HG03439 (cell line): Measurements from ENCODE around the gene RPS2.
"Not testable (repeated sequence)": the region's sequence is repeated elsewhere in the genome, so short reads cannot be mapped to it uniquely, and the experiment has no call there.

ENCODE experiments used
- ATAC-seq: cut with Tn5 transposase; IDR thresholded peaks from one replicate; pipeline ENCODE4 v1.9.1; 2021; ENCODE audit warnings: mild to moderate bottlenecking, moderate library complexity; ENCODE audit not compliant: unreplicated experiment

Gene RPS2

DNA sequence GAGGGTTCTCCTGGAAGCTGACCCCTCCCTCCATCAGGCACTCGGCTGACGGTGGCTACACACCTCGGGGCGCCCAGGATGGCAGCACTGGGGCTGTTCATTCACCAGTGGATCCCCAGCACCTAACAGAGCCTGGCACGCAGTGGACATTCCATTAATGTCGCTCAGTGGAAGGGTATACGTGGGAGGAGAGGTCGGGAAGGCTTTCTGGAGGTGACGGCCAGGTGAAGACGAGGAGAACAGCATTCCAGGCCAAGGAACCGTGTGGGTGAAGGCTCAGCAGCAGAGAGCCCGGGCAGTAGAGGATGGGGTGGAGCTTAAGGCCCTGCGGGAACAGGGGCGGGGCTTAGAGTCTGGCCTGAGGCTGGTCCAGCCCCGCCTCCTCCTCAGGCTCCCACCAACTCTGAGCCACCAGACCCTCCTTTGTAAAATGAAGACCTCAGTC is 43.9 kb downstream of the RPS2 start:
- ATAC-seq: no peak

GRCh38 chr16:1920122-1920521 is 44.5 kb downstream of the RPS2 start:
- ATAC-seq: not testable (repeated sequence)

- no peak for ATAC-seq
These were observed 45.2 kb downstream of the RPS2 start for GRCh38 chr16:1919327-1919998.

DNA sequence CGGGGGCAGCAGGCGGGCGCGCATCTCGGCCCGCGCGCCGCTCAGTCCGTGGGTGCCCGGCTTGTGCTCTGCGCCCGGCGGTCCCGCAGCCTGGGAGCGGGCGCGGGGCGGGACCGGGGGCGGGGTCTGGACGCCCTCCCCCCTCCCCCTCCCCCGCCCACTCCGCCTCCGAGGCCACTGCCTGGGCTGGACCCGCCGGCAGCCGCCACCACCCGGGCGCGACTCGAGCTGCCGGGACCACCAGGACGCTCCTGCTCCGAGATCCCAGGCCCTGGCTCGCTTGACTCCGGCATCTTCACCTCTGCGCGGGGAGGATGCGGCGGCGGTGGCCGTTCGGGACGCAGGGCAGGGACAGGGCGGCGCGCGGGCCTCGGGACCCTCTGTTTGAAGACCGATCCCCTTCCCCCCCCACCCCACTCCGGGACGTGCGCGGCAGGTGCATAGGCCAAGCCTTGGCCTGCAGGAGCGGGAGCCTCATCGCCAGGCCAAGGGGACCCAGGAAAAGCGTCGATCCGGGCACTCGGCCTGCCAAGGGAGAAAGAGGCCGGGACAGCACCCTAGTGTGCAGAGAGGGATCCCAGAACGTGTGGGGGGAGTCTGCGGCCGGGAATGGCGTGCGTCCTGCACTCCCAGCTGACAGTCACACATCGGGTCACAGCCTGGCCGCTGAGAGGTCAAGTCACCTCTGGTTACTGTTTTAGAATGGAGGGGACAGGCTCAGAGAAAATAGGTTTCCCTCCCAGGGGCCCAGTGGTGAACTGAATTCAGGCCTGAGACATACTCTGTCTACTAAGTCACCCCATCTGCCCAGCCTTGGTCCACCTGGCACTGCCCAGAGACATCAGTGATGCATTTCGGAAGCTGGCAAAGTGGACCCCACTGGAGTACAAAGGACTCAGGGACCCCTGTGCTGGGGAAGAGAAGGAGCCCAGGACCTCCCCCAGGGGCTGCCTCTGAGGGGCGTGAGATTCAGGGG is 46.0 kb downstream of the RPS2 start, which contains the start of gene HS3ST6:
TSS of gene HS3ST6 (minus strand) at position 65 of the 976 bp plus-strand sequence. CDS start 92 bp downstream, outside the sequence.
- ATAC-seq: no peak

- ATAC-seq: no peak
These were observed 46.8 kb downstream of the RPS2 start for GRCh38 chr16:1917665-1918350.

- ATAC-seq: no peak
These were observed 47.5 kb downstream of the RPS2 start for GRCh38 chr16:1917056-1917664.

DNA sequence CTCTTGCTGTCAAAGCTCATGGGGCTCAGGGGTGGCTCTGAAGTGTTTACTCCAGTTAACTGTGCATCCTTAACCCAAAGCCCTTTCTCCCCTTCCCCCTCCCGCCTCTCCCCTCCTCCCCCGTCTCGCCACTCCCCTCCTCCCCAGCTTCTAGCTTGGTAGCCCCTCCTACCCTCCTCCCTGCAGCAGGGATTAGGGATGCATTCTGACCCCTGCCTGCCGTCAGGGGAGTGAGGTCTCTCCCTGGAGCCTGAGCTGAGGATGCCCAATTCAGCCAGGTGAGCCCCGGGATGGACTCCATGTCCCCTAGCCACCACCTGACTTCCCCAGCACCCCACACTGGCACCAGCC is 48.0 kb downstream of the RPS2 start:
- no peak for ATAC-seq

DNA sequence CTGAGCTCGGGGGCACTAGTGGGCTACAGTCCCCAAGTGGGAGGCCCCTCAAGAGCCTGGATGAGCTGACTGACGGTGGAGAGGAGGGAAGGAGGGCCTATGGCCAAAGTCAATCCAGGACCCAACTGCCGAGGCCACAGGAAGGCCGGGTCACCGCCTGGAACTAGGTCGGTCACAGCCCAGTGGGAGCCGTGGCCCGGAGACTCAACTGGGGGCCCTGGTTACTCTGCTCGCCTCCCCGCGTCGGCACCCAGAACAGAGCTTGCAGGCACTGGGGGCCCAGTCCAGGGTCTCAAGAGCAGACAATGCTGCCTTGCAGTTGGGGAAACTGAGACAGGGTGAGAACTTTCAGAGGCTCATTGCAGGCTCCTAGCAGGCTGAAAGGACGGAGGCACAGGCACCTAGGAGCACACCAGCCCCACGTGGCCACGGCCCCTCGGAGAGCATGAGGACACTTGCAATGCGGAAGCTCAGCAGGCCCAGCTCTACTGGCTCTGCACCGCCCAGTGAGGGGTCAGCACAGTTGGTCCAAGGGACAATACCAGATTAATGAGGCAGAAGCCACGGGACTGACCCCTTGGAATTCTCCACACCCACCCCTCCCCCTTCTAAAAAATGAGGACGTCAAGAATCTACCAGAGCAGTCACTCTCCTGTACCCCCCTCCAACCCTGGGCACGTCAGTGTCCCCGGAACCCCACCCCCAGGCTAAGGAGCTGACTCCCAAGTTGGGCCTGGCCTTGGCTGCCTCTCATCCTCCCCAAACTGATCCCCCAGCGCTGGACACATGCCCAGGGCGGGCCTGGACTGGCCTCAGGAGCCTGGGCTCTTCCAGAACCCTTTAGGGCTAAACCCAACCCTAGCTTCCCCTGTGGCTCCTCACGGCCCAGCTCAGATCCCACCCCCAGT is 48.6 kb downstream of the RPS2 start:
- ATAC-seq: no peak

DNA sequence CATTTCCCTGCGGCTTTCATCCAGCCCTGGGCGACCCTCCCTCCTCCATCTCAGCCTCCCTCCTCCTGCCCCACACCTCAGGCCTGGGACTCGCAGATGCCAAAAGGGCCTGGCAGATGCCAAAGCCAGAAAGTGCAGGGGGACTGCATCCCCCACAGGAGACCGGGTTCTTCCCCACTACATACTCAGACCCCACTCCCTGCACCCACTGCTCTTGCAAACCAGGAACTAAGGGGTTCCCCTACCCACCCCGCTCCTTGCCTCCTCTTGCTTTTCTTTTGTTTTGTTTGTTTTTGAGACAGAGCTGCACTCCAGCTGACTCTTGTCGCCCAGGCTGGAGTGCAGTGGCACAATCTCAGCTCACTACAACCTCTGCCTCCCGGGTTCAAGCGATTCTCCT is 49.6 kb downstream of the RPS2 start:
- no peak for ATAC-seq

DNA sequence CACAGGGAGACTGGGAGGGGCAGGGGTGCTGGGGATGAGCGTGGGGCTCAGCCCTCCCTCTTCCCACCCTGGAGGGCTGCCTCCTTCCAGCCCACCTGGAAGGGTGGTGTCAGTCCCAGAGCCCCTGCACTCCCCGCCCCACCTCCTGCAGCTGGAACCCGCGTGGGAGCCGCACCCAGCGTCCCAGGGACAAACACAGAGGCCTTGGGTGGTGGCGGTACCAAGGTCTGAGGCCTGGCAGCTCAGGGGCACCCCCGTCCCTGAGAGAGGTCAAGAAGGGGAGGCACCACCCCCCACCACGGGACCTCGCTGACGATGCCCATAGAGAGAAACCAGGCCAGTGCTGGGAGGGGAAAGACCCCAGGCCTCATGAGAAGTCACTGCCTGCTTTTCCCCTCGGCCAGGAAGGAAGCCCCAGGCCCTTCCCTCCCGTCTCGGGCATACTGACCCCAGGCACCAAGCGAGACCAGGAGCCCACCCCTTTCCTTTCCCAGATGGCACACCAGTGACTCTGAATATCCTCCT is 50.5 kb downstream of the RPS2 start:
- ATAC-seq: no peak

DNA sequence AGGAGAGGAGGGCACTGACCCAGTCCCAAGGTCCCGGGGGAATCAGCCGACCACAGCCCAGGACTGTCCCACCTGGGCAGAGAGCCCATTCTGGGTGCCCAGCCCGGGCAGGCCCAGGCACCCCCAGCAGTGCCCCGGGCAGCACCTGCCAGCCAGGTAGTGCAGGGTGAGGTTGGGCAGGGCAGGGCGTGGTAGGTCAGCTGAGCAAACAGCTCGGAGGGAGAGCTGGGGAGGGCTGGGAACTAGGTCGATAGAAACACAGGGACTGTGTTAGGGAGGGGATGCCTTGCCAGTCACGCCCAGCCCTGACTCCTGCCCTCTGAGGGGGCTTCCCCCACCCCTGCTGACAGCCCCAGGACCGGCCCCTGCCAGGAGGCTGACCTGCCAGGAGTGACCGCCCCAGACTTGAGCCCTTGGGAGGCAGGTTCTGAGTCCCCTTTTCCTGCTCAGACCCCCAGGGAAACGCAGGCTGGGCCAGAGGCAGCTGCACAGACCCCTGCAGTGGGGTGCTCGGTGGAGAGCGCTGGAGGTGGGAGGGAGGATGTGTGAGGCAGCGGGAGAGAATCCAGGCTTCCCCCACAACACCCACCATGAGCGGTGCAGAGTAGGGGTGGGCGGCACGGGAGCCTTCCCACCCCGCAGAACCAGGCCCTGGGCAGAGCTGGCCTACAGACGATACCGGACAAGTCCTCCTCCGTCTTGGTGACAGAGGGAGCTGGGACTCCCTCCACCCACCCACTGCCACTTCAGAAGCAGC is 51.1 kb downstream of the RPS2 start:
- ATAC-seq: no peak

- ATAC-seq: no peak
These were observed 52.4 kb downstream of the RPS2 start for GRCh38 chr16:1912215-1912543.
